RWPE1 (cell line): ENCODE measurements around the gene RMND5B.

ENCODE experiments used
- CTCF ChIA-PET: fragments of 350-600 bp; sonication (Branson Sonifier 250); formaldehyde crosslinking; extraction: SDS; loops from one replicate; lab custom pipeline; 2021; lab: Yijun Ruan, JAX
- POLR2A ChIA-PET: fragments of 400-600 bp; formaldehyde crosslinking; extraction: SDS; loops from one replicate; lab custom pipeline; 2020; ENCODE audit warnings: antibody characterized with exemption; ENCODE audit not compliant: low non-redundant PET; lab: Yijun Ruan, JAX
- DNase-seq: peaks from one replicate; pipeline ENCODE4 v3.0.0; 2012; ENCODE audit warnings: low spot score
- H3K27ac ChIP-seq: fragments of 450-650 bp; 2 replicates; pipeline ENCODE4 v1.5.1; 2017
- TF ChIP-seq, protein P1 (sequence below): fragments of 450-650 bp; conservative IDR thresholded peaks from 2 replicates; pipeline ENCODE4 v1.5.1; 2017; ENCODE audit warnings: low read depth, mild to moderate bottlenecking

Gene RMND5B

DNA sequence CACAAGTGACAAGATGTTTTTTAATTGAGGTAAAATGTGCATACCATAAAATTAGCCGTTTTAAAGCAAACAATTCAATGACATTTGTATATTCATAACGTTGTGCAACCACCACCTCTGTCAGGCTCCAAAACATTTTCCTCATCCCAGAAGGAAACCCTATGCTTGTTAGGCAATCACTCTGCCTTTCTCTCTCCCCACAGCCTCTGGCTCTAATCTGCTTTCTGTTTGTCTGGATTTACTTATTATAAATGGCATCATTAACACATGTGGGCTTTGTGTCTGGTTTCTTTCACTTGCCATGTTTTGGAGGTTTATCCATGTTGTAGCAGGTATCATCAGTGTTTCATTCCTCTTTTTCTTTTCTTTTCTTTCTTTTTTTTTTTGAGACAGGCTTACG, 18.9 kb upstream of the RMND5B start:
- DNase-seq, result no peak
- H3K27ac ChIP-seq, result no peak overlapping the region
- CTCF ChIA-PET, result no interaction called here
- TF ChIP-seq, protein P1, sequence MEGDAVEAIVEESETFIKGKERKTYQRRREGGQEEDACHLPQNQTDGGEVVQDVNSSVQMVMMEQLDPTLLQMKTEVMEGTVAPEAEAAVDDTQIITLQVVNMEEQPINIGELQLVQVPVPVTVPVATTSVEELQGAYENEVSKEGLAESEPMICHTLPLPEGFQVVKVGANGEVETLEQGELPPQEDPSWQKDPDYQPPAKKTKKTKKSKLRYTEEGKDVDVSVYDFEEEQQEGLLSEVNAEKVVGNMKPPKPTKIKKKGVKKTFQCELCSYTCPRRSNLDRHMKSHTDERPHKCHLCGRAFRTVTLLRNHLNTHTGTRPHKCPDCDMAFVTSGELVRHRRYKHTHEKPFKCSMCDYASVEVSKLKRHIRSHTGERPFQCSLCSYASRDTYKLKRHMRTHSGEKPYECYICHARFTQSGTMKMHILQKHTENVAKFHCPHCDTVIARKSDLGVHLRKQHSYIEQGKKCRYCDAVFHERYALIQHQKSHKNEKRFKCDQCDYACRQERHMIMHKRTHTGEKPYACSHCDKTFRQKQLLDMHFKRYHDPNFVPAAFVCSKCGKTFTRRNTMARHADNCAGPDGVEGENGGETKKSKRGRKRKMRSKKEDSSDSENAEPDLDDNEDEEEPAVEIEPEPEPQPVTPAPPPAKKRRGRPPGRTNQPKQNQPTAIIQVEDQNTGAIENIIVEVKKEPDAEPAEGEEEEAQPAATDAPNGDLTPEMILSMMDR, result no peak
- POLR2A ChIA-PET, result no interaction called here

DNA sequence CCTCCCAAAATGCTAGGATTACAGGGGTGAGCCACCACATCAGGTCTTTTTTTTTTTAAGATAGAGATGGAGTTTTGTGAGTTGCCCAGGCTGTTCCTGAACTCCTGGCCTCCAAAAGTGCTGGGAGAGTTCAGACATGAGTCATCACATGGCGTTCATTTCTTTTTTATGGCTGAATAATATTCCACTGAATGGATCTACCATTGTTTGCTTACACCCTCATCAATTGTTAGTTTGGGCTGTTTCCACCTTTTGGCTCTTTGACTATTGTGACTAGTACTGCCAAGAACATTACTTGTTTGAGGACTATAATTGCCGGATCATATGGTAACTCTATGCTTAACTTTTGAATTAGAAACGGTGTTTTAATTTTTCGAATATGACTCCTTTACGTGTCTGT, 18.3 kb upstream of the RMND5B start:
- H3K27ac ChIP-seq, result no peak overlapping the region
- ChIA-PET POLR2A (no interaction called here), CTCF (interaction anchor here (1.2 kb wide), 1 partner anchor 37 kb away, joined by 3 read pairs; no protein-coding TSS in a partner anchor)
- DNase-seq, result no peak
- TF ChIP-seq, protein P1, result no peak

DNA sequence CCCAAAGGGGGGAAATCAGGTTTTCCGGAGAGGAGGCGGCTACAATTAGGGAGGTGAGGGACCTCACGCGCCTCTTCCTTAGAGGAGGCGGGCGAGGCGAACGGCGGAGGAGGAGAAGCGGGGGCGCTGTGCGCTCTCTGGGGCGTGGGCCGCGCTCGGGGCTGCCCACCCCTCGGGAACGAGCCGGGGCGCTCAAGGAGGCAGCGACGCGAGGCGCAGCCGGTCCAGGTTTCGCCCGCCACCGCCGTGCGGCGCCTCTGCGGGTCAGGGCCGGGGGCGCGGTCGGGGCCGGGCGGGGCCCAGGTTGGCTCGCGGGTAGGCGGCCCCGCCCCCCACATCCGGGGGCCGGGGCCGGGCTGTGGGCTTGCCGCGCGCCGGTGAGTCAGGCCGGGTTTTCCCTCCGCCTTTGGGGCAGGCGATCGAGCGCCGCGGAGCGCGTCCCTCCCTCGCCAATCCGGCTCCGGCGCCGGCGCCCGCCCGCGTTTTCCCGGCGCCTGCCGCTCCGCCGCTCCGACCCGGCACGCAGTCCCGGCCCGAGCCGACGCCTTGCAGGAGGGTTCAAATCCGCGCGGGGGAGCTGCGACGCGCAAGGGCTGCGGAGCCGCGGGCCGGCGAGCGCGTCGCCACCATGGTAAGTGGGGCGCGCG, 17.6 kb upstream of the RMND5B start, which contains the start of gene N4BP3:
Gene N4BP3, plus strand, starts transcription at position 392 of the 647 bp plus-strand sequence. CDS start 6,052 bp downstream, outside the sequence.
- TF ChIP-seq, protein P1, result no peak; the same call in 1 of the 2 replicates
- DNase-seq, result peak; percentile 91
- peak within 1 kb of the TSS; percentile 74 for H3K27ac ChIP-seq
- ChIA-PET CTCF (interaction anchor here (0.8 to 1.2 kb wide), 2 partner anchors 37 kb away, joined by 3 to 5 read pairs; no protein-coding TSS in a partner anchor), POLR2A (interaction anchor here (1.5 kb wide), 1 partner anchor 11 kb away, joined by 13 read pairs; no protein-coding TSS in a partner anchor)

DNA sequence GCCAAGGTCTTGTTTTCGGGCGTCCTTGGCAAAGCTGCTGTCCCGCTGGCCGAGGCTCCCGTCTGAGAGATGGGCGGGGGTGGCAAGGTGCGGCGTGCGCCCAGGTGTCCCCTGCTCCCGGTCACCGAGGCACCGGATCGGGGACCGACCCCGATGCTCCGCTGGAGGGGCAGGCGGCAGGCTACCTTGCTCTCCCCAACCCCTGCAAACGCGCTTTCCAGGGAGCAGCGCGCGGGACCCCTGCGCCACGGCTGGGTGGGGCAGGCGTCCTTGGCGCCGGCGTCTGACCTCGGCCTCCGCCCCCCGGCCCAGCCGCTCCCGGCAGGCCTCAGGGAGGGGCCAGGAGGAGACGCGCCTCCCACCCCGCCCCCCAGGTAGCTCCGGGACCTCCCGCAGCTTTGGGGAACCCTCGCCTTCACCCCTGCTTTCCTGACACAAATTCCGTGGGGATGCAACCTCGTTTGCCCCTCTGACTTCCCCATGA, 16.9 kb upstream of the RMND5B start:
- CTCF ChIA-PET, result interaction anchor here (0.5 to 0.8 kb wide), 3 partner anchors 14 to 92 kb away, joined by 3 to 5 read pairs (median 4); no protein-coding TSS in a partner anchor
- TF ChIP-seq, protein P1, result no peak
- POLR2A ChIA-PET, result interaction anchor here (1.5 kb wide), 1 partner anchor 11 kb away, joined by 13 read pairs; no protein-coding TSS in a partner anchor
- H3K27ac ChIP-seq, result peak overlapping the region; percentile 74
- no peak for DNase-seq

DNA sequence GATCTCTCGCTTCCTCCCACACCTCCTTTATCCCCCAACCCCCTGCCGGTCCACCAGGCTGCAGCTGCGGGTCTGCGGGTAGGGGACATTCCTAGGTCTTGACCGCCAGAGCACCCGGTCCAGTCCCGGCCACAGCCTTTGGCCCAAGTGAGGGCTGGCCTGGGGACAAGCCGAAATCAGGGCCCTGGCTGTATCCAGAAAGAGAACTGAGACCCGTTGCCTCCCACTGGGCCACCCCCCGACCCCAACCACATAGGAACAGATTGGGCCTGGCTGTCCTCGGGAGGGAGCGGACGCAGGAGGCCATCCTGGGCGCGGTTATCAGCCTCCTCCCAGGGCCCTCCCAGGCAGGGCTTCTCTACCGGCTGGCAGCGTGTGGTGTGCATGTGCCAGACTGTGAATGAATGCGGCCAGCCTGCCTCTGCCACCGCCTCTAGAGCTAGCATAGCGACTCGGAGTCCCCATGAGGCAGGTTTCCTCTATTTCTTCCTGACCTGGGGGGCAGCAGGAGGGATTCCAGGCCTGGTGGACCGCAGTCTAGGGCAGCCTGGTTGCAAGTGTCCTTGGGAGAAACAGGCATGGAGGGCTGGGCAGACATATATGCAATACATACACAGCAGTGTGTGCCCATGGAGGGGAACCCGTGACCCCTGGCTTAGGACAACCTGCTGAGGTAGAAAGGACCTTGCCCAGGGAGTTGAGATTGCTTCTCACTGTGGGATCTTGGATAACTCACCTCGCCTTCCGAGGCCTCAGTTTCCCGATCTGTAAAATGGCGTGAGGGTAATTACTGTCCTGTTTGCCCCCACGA, 16.3 kb upstream of the RMND5B start:
- POLR2A ChIA-PET, result interaction anchor here (1.5 kb wide), 1 partner anchor 10 kb away, joined by 13 read pairs; no protein-coding TSS in a partner anchor

More for the DNA sequence above, 16.3 kb upstream of the RMND5B start:
- CTCF ChIA-PET, result interaction anchor here (0.5 to 1.7 kb wide), 4 partner anchors 15 to 92 kb away, joined by 3 to 6 read pairs (median 4); no protein-coding TSS in a partner anchor
- DNase-seq, result no peak
- TF ChIP-seq, protein P1, result no peak
- peak overlapping the region; percentile 74 for H3K27ac ChIP-seq
